GM21786 (cell line): ENCODE data around the gene IGSF8.
"Not testable (repeated sequence)": the region's sequence is repeated elsewhere in the genome, so short reads cannot be mapped to it uniquely, and the experiment has no call there.

Experiments used
- ATAC-seq: cut with Tn5 transposase; IDR thresholded peaks from one replicate; pipeline ENCODE4 v1.9.1; 2021; ENCODE audit not compliant: unreplicated experiment

Gene IGSF8

GRCh38 chr1:160069460-160070231, 28.8 kb downstream of the IGSF8 start, which contains the start of gene KCNJ10:
Gene KCNJ10 (minus strand): TSS chr1:160070160. CDS start chr1:160042532, 27,628 bp downstream.
- ATAC-seq, result no peak

- no peak for ATAC-seq
Measured at GRCh38 chr1:160068225-160068624, 30.2 kb downstream of the IGSF8 start.

GRCh38 chr1:160066829-160067745, 31.3 kb downstream of the IGSF8 start:
- no peak for ATAC-seq

- no peak for ATAC-seq
Measured at GRCh38 chr1:160064746-160065145, 33.7 kb downstream of the IGSF8 start.

GRCh38 chr1:160064164-160064563, 34.3 kb downstream of the IGSF8 start:
- no peak for ATAC-seq

GRCh38 chr1:160063176-160063575, 35.2 kb downstream of the IGSF8 start:
- ATAC-seq, result no peak

GRCh38 chr1:160062230-160062532, 36.2 kb downstream of the IGSF8 start:
- ATAC-seq, result no peak

GRCh38 chr1:160061369-160062229, 36.8 kb downstream of the IGSF8 start:
- ATAC-seq, result no peak

GRCh38 chr1:160058087-160058486, 40.3 kb downstream of the IGSF8 start:
- no peak for ATAC-seq

GRCh38 chr1:160056648-160057169, 41.7 kb downstream of the IGSF8 start:
- ATAC-seq, result no peak

- no peak for ATAC-seq
Measured at GRCh38 chr1:160053548-160054365, 44.7 kb downstream of the IGSF8 start.

GRCh38 chr1:160052936-160053335, 45.5 kb downstream of the IGSF8 start:
- ATAC-seq, result no peak

- ATAC-seq, result no peak
Measured at GRCh38 chr1:160050619-160051018, 47.8 kb downstream of the IGSF8 start.

- ATAC-seq, result not testable (repeated sequence)
Measured at GRCh38 chr1:160050182-160050581, 48.2 kb downstream of the IGSF8 start.

GRCh38 chr1:160049101-160049500, 49.3 kb downstream of the IGSF8 start:
- ATAC-seq, result no peak

GRCh38 chr1:160048335-160048734, 50.1 kb downstream of the IGSF8 start:
- no peak for ATAC-seq

GRCh38 chr1:160047111-160047991, 51.1 kb downstream of the IGSF8 start:
- ATAC-seq, result peak; percentile 37

GRCh38 chr1:160046494-160047110, 51.8 kb downstream of the IGSF8 start:
- peak; percentile 71 for ATAC-seq

- ATAC-seq, result no peak
Measured at GRCh38 chr1:160045653-160046052, 52.8 kb downstream of the IGSF8 start.
